T-cell (primary cell): ENCODE results near the gene P2RX3. TPM values are rescaled to one million over a fixed set of nuclear protein-coding genes. Genes with fewer than 3 reads are reported as not detected.
"Not testable (repeated sequence)": the region's sequence is repeated elsewhere in the genome, so short reads cannot be mapped to it uniquely, and the experiment has no call there.

ENCODE experiments used
- ATAC-seq, 4 experiments: fragments of 200-7000 bp in 3 of 4; fragments of 150-1000 bp in 1 of 4; cut with Tn5 transposase; replicated peaks in 1 of 4; 1 replicate in 3 of 4; 2 replicates in 1 of 4; pipeline ENCODE4 v1.10.0; 2021; ENCODE audit warnings: moderate library complexity in 3 of 4, mild to moderate bottlenecking in 2 of 4, moderate number of reproducible peaks in 1 of 4
- CTCF ChIA-PET, 2 donors: fragments of 300-600 bp; sonication (Branson Sonifier 250); formaldehyde crosslinking; loops; one replicate each; lab custom pipeline; 2022; ENCODE audit warnings: antibody characterized with exemption in 2 of 2; lab: Charles Lee
- POLR2A ChIA-PET, 2 donors: fragments of 300-600 bp; sonication (Branson Sonifier 250); formaldehyde crosslinking; loops; one replicate each; lab custom pipeline; 2022; ENCODE audit warnings: antibody characterized with exemption in 2 of 2; lab: Charles Lee
- DNase-seq, 35 experiments: peaks; one replicate each; pipeline versions ENCODE4 v3.0.0 to v3.0.0-alpha.2; 2013 to 2023
- H3K27ac ChIP-seq: one replicate; pipeline ENCODE4 v1.5.1; 2013; ENCODE audit warnings: low read length
- H3K27me3 ChIP-seq, 2 experiments: replicated peaks in 1 of 2; 1 replicate in 1 of 2; 2 replicates in 1 of 2; pipeline versions ENCODE4 v1.6.1 to v1.7.0; 2013; ENCODE audit warnings: low read length in 1 of 2, mixed read lengths in 1 of 2; ENCODE audit not compliant: control insufficient read depth in 2 of 2, insufficient read depth in 2 of 2; ENCODE audit errors: extremely low read depth in 1 of 2
- H3K36me3 ChIP-seq, 2 donors: 1 replicate in 1 of 2; 2 replicates in 1 of 2; pipeline versions ENCODE4 v1.6.1 to v1.7.0; 2013; ENCODE audit warnings: low read length in 1 of 2; ENCODE audit not compliant: control insufficient read depth in 2 of 2, insufficient read depth in 1 of 2; ENCODE audit errors: extremely low read depth in 1 of 2
- H3K4me1 ChIP-seq, 2 experiments: 1 replicate in 1 of 2; 2 replicates in 1 of 2; pipeline versions ENCODE4 v1.6.1 to v1.7.0; 2013; ENCODE audit warnings: low read length in 2 of 2, mixed read lengths in 1 of 2; ENCODE audit not compliant: insufficient read depth in 2 of 2, control insufficient read depth in 1 of 2; ENCODE audit errors: extremely low read depth in 1 of 2
- H3K4me3 ChIP-seq, 2 donors: 1 replicate in 1 of 2; 2 replicates in 1 of 2; pipeline versions ENCODE4 v1.5.1 to v1.7.0; 2013; ENCODE audit warnings: mild to moderate bottlenecking in 2 of 2, low read length in 1 of 2, moderate library complexity in 1 of 2; ENCODE audit not compliant: control insufficient read depth in 1 of 2; ENCODE audit errors: extremely low read depth in 1 of 2
- H3K9me3 ChIP-seq: 2 replicates; pipeline ENCODE4 v1.7.0; 2013
- H3K27ac Mint-ChIP-seq, 2 donors: one replicate each; pipeline ENCODE4 v1.8.0; 2020 to 2021; ENCODE audit warnings: mild to moderate bottlenecking in 2 of 2, mixed read lengths in 2 of 2
- H3K27me3 Mint-ChIP-seq, 2 donors: one replicate each; pipeline ENCODE4 v1.8.0; 2021 to 2022; ENCODE audit warnings: mixed read lengths in 2 of 2
- H3K36me3 Mint-ChIP-seq: one replicate; pipeline ENCODE4 v1.8.0; 2021; ENCODE audit warnings: mixed read lengths
- H3K4me1 Mint-ChIP-seq, 3 donors: one replicate each; pipeline ENCODE4 v1.8.0; 2020 to 2022; ENCODE audit warnings: mixed read lengths in 3 of 3, mild to moderate bottlenecking in 1 of 3
- H3K4me3 Mint-ChIP-seq, 3 donors: one replicate each; pipeline ENCODE4 v1.8.0; 2020 to 2022; ENCODE audit warnings: mild to moderate bottlenecking in 3 of 3, mixed read lengths in 3 of 3, moderate library complexity in 3 of 3
- H3K9me3 Mint-ChIP-seq, 3 donors: one replicate each; pipeline ENCODE4 v1.8.0; 2020 to 2022; ENCODE audit warnings: mixed read lengths in 3 of 3
- WGBS: methylation state at CpG from one replicate; pipeline ENCODE4 v1.1.5; 2013; ENCODE audit warnings: missing lambda C conversion rate; ENCODE audit not compliant: insufficient coverage; 5-methylcytosine and 5-hydroxymethylcytosine counted together
- total RNA-seq, 35 experiments: library from RNA in 6 of 35; stranded (reverse) in 6 of 35; fragments of 120-200 nt in 1 of 35; gene quantifications; one replicate each; pipeline versions ENCODE4 v1.2.1 to v1.2.4 and lab custom pipeline; 2013 to 2026

The P2RX3 gene
- total RNA-seq, 5 donors from 2014 or later (not counting 1 experiment from before 2014, with no cell fraction given): not detected

DNA sequence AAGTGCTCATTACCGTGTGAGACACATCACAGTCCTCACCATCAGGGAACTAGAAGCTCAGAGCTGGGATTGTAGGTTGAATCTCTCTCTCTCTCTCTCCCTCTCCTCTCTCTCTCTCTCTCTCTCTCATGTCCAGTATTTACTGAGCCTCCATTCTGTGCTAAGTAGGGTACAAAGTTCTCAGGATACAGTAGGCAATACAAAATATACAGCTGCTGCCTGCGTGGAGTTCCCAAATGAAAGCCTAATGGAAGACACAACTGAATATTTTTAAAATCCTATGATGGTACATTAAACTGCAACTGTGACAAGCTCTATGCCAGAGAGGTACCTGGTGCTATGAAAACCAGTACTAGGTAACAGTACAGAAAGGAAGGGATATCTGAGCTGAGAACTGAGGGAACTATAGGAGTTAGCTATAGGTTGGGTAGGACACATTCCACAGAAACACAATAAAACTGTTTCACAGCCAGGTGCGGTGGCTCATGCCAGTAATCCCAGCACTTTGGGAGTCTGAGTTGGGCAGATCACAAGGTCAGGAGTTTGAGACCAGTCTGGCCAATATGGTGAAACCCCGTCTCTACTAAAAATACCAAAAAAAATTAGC lies 61.9 kb downstream of the P2RX3 start:
- H3K27me3 Mint-ChIP-seq: no peaks in the 10 kb centered on the region

DNA sequence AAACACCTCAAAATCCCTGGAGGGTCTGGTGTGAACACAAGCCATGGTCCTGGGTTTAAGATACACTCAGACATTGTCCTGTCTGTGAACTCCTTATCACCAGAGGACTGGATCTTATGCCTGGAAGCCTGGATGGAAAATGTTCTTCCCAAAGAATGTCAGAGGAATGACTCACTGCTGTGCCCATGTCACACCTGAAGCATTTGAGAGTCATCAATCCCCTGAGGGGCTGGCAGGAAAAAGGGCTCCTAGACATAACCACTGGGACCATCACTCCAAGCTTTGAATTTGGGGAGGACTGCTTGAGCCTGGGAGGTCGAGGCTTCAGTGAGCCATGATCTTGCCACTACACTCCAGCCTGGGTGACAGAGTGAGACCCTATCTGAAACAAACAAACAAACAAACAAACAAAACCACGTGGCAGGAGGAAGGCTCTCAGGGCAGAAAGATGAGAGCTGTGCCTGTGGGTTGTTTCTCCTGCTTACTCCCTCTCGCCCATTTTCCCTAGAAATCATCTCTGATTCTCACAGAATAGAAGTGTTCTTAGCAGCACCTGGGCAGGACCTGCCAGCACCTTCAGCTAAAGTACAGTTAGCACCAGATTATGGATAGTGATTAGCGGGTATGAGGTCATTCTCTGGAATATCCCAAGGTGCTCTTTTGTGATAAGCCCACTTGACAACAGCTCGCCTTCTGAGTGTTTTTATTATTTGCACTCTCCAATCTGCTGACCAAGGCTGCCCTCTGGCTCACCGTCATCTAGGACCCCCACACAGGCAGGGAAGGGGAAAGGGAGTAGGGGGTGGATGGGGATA lies 64.2 kb downstream of the P2RX3 start:
- no peak overlapping the region for H3K27ac ChIP-seq
- H3K9me3 ChIP-seq: no peaks in the 10 kb centered on the region
- no peak overlapping the region for H3K4me3 ChIP-seq
- no peaks in the 10 kb centered on the region for H3K27me3 Mint-ChIP-seq
- DNase-seq: no peak
- POLR2A ChIA-PET: interaction anchor here in 1 of 2 donors (0.6 kb wide), 1 partner anchor 1206 kb away, joined by 3 read pairs; no protein-coding TSS in a partner anchor
- CTCF ChIA-PET: no interaction called here
- H3K27ac Mint-ChIP-seq: no peak overlapping the region
- H3K4me1 Mint-ChIP-seq: peaks cover 0 to 10% (median 10%) of the 10 kb centered on the region in 3 donors
- H3K27me3 ChIP-seq: no peaks in the 10 kb centered on the region
- H3K36me3 Mint-ChIP-seq: peaks cover 19% of the 10 kb centered on the region
- WGBS: no CpG with 5 or more reads among the region's 6 CpGs
- H3K4me3 Mint-ChIP-seq: no peak overlapping the region
- peaks cover 6% of the 10 kb centered on the region in 2 donors for H3K36me3 ChIP-seq
- ATAC-seq: no peak
- H3K4me1 ChIP-seq: peaks cover 0 to 3% of the 10 kb centered on the region in 2 experiments
- H3K9me3 Mint-ChIP-seq: no peaks in the 10 kb centered on the region

More for the DNA sequence above, 61.9 kb downstream of the P2RX3 start:
- Histone ChIP-seq H3K9me3 (no peaks in the 10 kb centered on the region), H3K4me3 (no peak overlapping the region), H3K27me3 (no peaks in the 10 kb centered on the region), H3K27ac (no peak overlapping the region), H3K4me1 (no peaks in the 10 kb centered on the region), H3K36me3 (no peaks in the 10 kb centered on the region)
- H3K27ac Mint-ChIP-seq: no peak overlapping the region
- H3K9me3 Mint-ChIP-seq: no peaks in the 10 kb centered on the region
- WGBS: 92% methylated on average over 2 of the region's 4 CpGs
- ATAC-seq: no peak
- POLR2A ChIA-PET: no interaction called here
- peaks cover 2% of the 10 kb centered on the region for H3K36me3 Mint-ChIP-seq
- CTCF ChIA-PET: no interaction called here
- no peak for DNase-seq
- H3K4me1 Mint-ChIP-seq: no peaks in the 10 kb centered on the region
- no peak overlapping the region for H3K4me3 Mint-ChIP-seq

DNA sequence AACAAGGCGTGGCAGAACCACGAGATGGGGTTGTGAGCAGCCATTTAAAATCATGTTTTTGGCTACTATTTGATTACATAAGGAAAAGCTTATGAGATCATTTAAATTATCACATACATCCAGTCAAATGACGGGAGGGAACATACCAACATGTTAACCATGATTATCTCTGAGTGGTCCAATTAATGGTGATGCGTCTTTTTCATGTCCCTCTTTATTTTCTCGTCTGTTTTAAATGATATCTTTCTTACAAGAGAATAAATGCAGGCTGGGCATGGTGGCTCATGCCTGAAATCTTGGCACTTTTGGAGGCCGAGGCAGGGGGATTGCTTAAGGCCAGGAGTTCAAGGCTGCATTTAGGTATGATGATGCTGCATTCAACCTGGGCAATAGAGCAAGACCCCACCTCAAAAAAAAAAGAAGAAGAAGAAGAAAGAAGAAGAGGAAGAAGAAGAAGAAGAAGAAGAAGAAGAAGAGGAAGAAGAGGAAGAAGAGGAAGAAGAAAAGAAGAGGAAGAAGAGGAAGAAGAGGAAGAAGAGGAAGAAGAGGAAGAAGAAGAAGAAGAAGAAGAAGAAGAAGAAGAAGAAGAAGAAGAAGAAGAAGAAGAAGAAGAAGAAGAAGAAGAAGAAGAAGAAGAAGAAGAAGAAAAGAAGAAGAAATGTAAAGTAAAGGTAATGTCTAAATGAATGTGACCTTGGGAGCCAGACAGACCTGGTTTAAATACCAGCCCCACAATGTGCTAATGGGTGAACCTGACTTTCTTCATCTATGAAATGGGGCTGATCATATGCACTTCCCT lies 65.0 kb downstream of the P2RX3 start:
- H3K9me3 Mint-ChIP-seq, H3K27ac Mint-ChIP-seq, H3K27ac ChIP-seq, H3K4me1 ChIP-seq, H3K27me3 Mint-ChIP-seq, H3K9me3 ChIP-seq, ATAC-seq, H3K27me3 ChIP-seq, H3K4me3 ChIP-seq, DNase-seq, H3K4me3 Mint-ChIP-seq, CTCF ChIA-PET: not testable (repeated sequence)
- no CpG with 5 or more reads among the region's 6 CpGs for WGBS
- H3K36me3 ChIP-seq: peaks cover 6 to 13% of the 10 kb centered on the region in 2 donors
- peaks cover 26% of the 10 kb centered on the region for H3K36me3 Mint-ChIP-seq
- POLR2A ChIA-PET: interaction anchor here in 1 of 2 donors (0.6 kb wide), 1 partner anchor 1205 kb away, joined by 3 read pairs; no protein-coding TSS in a partner anchor
- peaks cover 0 to 10% (median 10%) of the 10 kb centered on the region in 3 donors for H3K4me1 Mint-ChIP-seq

DNA sequence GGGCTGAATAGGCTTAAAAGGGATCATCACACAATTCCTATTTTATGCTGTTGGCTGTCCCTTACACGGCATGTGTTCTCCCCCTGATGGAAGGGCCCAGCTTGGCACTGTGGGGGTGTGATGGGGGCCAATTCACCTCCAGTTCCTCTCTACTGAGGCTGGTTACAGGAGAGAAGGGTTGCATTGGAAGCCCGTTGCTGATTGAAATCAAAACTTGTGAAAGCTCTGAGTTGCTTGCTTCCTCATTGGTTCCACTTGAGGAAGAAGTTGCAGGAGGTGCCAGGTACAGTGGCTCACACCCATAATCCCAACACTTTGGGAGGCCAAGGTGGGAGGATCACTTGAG lies 65.6 kb downstream of the P2RX3 start:
- peaks cover 6 to 17% of the 10 kb centered on the region in 2 donors for H3K36me3 ChIP-seq
- WGBS: no CpG with 5 or more reads among the region's 2 CpGs
- no peaks in the 10 kb centered on the region for H3K9me3 Mint-ChIP-seq
- H3K4me3 ChIP-seq: no peak overlapping the region
- peaks cover 26% of the 10 kb centered on the region for H3K36me3 Mint-ChIP-seq
- no peak overlapping the region for H3K4me3 Mint-ChIP-seq
- H3K27me3 Mint-ChIP-seq: no peaks in the 10 kb centered on the region
- H3K4me1 Mint-ChIP-seq: peaks cover 0 to 10% (median 10%) of the 10 kb centered on the region in 3 donors
- DNase-seq (no peak), ATAC-seq (no peak)
- H3K27ac Mint-ChIP-seq: no peak overlapping the region
- no peak overlapping the region for H3K27ac ChIP-seq
- H3K4me1 ChIP-seq: peaks cover 0 to 3% of the 10 kb centered on the region in 2 experiments
- no peaks in the 10 kb centered on the region for H3K27me3 ChIP-seq
- ChIA-PET CTCF (no interaction called here), POLR2A (no interaction called here)
- H3K9me3 ChIP-seq: no peaks in the 10 kb centered on the region

DNA sequence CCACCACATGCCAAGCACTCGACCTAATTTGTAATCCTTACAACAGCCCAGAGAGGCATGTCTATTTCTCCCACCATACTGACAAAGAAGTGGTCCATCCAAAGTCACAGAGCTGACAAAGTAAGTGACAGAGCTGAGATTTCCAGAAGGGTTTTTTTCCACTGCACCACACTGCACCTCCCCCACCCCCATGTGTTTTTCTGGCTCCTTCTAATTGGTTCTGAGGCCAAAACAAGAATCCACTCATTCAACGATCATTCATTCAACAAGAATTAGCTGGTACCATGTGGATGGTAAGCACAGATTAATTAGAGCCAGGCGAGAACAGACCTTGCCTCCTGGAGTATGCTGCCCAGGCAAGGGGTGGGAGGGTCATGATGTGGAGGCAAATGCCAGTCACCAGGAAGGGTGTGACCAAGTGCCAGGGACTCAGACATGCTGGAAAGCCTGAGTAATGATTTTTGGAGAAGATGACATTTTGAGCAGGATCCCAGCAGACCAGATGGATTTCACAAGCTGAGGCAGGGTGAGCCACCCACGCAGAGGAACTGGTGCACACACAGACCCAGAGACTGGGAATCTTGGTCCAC lies 67.2 kb downstream of the P2RX3 start:
- H3K27me3 ChIP-seq: no peaks in the 10 kb centered on the region
- no peak for DNase-seq
- WGBS: 93% methylated on average over 3 of the region's 4 CpGs
- POLR2A ChIA-PET: no interaction called here
- Mint-ChIP-seq H3K9me3 (no peaks in the 10 kb centered on the region), H3K27ac (no peak overlapping the region), H3K27me3 (no peaks in the 10 kb centered on the region), H3K4me3 (no peak overlapping the region), H3K36me3 (peaks cover 33% of the 10 kb centered on the region), H3K4me1 (peaks cover 0 to 10% (median 10%) of the 10 kb centered on the region in 3 donors)
- CTCF ChIA-PET: no interaction called here
- peaks cover 0 to 3% of the 10 kb centered on the region in 2 experiments for H3K4me1 ChIP-seq
- no peak overlapping the region for H3K27ac ChIP-seq
- no peaks in the 10 kb centered on the region for H3K9me3 ChIP-seq
- no peak for ATAC-seq
- peaks cover 9 to 29% of the 10 kb centered on the region in 2 donors for H3K36me3 ChIP-seq
- H3K4me3 ChIP-seq: no peak overlapping the region

DNA sequence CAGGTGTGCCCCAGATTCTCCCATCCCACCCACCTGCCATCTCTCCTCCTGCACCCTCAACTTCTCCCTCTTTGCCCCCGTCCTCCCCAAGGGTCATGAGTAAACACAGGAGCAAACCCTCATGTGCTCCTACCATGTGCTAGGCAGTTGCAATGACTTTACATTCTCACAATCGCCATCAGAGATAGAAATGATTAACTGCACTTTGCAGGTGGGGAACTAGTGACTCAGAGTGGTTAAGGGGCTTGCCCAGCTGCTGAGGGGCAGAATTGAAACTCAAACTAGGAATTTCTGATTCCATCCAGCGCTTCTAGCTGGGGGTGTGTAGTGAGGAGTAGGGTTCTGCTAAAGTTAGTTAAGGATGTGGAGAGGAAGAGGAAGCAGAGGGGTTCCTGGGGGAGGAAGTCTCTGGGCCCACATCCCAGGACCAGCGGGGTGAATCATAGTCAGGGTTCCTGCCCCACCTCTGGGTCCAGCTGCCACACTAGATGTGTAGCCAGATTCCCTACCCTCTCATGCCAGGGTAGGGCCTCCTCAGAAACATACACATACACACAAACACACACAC lies 68.3 kb downstream of the P2RX3 start:
- no CpG with 5 or more reads among the region's 4 CpGs for WGBS
- ATAC-seq: no peak

More for the DNA sequence above, 68.3 kb downstream of the P2RX3 start:
- Mint-ChIP-seq H3K27ac (peak overlapping the region in 1 of 2 donors; percentile 39), H3K36me3 (peaks cover 40% of the 10 kb centered on the region), H3K9me3 (no peaks in the 10 kb centered on the region), H3K4me3 (no peak overlapping the region), H3K27me3 (no peaks in the 10 kb centered on the region), H3K4me1 (peaks cover 0 to 10% (median 10%) of the 10 kb centered on the region in 3 donors)
- Histone ChIP-seq H3K27ac (no peak overlapping the region), H3K27me3 (no peaks in the 10 kb centered on the region), H3K36me3 (peaks cover 9 to 32% of the 10 kb centered on the region in 2 donors), H3K4me1 (peaks cover 0 to 3% of the 10 kb centered on the region in 2 experiments), H3K9me3 (no peaks in the 10 kb centered on the region), H3K4me3 (no peak overlapping the region)
- CTCF ChIA-PET: no interaction called here
- POLR2A ChIA-PET: no interaction called here
- DNase-seq: no peak
